Measurements from ENCODE around the gene CAMTA2.
A peak's percentile ranks its signal among the peaks of the same experiment; 100 is the strongest.
"Not testable (repeated sequence)": the region's sequence is repeated elsewhere in the genome, so short reads cannot be mapped to it uniquely, and the experiment has no call there.

The CAMTA2 gene

DNA sequence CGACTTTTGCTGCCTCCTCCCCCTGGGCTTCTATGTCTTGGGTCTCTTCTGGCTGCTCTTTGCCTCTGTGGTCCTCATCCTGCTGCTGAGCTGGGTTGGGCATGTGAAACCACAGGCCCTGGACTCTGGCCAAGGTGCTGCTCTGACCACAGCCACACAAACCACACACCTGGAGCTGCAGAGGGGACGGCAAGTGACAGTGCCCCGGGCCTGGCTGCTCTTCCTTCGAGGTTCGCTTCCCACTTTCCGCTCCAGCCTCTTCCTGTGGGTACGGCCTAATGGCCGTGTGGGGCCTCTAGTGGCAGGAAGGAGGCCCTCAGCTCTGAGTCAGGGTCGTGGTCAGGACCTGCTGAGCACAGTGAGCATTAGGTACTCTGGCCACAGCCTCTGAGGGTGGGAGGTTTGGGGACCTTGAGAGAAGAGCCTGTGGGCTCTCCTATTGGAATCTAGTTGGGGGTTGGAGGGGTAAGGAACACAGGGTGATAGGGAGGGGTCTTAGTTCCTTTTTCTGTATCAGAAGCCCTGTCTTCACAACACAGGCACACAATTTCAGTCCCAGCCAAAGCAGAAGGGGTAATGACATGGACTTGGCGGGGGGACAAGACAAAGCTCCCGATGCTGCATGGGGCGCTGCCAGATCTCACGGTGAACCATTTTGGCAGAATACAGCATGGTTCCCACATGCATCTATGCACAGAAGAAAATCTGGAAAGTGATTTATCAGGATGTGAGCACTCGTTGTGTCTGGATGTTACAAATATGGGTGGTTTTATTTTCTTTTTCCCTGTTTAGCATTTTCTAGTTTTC, 53.1 kb downstream of the CAMTA2 start:
- DNase-seq (ENCODE audit: insufficient read length, low spot score) (peak; percentile 46), FAIRE-seq (peak; percentile 65)

GRCh38 chr17:4933646-4934045, 53.8 kb downstream of the CAMTA2 start:
- DNase-seq (ENCODE audit: insufficient read length, low spot score) (no peak), FAIRE-seq (no peak)

DNA sequence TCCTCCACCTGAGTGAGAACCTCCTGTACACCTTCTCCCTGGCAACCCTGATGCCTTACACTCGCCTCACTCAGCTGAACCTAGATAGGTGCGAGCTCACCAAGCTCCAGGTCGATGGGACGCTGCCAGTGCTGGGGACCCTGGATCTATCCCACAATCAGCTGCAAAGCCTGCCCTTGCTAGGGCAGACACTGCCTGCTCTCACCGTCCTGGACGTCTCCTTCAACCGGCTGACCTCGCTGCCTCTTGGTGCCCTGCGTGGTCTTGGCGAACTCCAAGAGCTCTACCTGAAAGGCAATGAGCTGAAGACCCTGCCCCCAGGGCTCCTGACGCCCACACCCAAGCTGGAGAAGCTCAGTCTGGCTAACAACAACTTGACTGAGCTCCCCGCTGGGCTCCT, 54.7 kb downstream of the CAMTA2 start:
- FAIRE-seq (no peak), DNase-seq (ENCODE audit: insufficient read length, low spot score) (no peak)

DNA sequence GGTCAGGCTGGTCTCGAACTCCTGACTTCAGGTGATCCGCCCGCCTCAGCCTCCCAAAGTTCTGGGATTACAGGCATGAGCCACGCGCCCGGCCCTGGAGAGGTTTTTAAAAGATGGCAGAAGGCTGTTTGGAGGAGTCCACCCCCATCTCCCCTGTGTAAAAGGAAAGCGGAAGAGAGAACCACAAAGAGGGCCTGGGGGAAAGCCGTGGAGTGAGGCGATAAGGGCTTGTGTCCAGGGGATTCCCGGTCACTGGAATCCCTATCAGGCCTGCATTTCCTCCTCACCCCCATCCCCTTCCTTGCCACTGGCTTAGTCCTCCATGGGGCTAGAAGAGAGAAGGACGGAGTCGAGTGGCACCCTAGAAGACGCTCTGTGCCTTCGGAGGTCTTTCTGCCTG, 55.5 kb downstream of the CAMTA2 start, which contains the start of gene GP1BA:
GP1BA (plus strand) TSS at position 315 of the 400 bp plus-strand sequence. CDS start 328 bp downstream, outside the sequence.
- DNase-seq (ENCODE audit: insufficient read length, low spot score): no peak
- peak; percentile 33 for FAIRE-seq

DNA sequence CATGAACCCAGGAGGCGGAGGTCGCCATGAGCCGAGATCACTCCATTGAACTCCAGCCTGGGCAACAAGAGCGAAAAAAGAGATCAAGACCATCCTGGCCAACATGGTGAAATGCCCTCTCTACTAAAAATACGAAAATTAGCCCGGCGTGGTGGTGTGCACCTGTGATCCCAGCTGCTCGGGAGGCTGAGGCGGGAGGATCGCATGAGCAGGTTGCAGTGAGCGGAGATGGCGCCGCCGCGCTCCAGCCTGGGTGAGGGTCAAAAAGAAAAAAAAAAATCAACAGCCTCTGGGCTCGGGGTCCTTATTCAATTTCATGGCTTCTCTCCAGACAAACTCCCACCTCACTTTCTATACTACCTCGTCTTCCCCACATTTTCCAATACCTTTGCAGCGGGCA, 58.6 kb downstream of the CAMTA2 start:
- no peak for FAIRE-seq
- no peak for DNase-seq (ENCODE audit: insufficient read length, low spot score)

DNA sequence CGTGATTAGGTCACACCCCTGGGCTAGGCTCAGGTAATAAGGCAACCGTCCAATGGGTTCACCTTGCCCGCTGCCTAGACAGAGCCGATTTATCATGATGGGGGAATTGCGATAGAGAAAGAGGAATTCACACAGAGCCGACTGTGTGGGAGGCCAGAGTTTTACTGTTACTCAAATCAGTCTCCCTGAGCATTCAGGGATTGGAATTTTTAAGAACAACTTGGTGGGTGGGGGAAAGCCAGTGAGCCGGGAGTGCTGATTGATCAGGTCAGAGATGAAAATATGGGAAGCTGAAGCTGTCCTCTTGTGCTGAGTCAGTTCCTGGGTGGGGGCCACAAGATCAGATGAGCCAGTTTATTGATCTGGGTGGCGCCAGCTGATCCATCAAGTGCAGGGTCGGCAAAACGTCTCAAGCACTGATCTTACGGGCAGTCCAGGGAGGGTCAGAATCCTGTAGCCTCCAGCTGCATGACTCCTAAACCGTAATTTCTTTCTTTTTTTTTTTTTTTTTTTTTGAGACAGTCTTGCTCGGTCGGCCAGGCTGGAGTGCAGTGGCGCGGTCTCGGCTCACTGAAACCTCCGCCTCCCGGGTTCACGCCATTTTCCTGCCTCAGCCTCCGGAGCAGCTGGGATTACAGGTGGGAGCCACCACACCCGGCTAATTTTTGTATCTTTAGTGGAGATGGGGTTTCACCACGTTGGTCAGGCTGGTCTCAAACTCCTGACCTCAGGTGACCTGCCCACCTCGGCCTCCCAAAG, 60.7 kb downstream of the CAMTA2 start:
- DNase-seq (ENCODE audit: insufficient read length, low spot score); FAIRE-seq: not testable (repeated sequence)

DNA sequence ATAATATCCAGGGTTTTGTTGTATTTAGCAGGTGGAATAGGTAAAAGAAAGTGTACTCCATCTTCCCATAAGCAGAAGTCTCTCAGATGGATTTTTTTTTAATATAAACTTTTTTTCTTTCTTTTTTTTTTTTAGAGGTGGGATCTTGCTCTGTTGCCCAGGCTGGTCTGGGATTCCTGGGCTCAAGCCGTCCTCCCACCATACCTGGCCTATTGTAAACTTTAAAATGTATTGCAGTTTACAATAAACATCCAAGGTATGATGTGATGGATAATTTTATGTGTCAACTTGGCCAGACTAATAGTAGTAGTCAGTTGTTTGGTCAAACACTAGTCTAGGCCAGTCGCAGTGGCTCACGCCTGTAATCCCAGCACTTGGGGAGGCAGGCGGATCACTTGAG, 66.2 kb downstream of the CAMTA2 start:
- FAIRE-seq (no peak), DNase-seq (ENCODE audit: insufficient read length, low spot score) (no peak)

GRCh38 chr17:4920351-4921048, 67.0 kb downstream of the CAMTA2 start:
- DNase-seq (ENCODE audit: insufficient read length, low spot score) (no peak), FAIRE-seq (no peak)

GRCh38 chr17:4919511-4920047, 67.9 kb downstream of the CAMTA2 start:
- DNase-seq (ENCODE audit: insufficient read length, low spot score) (no peak), FAIRE-seq (no peak)
